ENCODE results near the gene PUS7L.
"Not testable (repeated sequence)": the region's sequence is repeated elsewhere in the genome, so short reads cannot be mapped to it uniquely, and the experiment has no call there.

The PUS7L gene

GRCh38 chr12:43758728-43759563, at the start of gene PUS7L, which contains the start of gene IRAK4:
PUS7L (minus strand) TSS chr12:43758790; CDS start chr12:43755245, 3,545 bp downstream.
IRAK4 (plus strand) TSS chr12:43758951; CDS start chr12:43768112, 9,161 bp downstream.
- peak; percentile 97 to 98 for DNase-seq

DNA sequence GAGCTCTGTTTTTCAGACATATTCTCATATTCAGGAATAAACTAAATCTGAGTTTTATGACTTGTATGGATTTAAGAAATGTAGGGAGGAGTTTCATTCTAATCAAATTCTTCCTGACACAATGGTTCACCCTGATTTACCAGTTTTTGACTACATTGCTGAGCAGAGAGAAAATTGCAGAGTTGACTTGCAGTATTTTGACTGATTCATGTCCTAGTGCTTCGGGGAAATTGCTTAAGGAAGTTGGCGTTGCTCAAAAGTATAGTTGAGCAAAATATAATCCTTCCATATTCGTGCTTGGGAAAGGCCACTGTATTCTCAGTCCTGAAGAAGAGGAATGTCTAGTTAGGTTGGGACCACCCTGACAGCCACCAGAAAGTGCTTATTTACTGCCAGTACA, 48.8 kb upstream of the PUS7L start:
- DNase-seq: no peak

DNA sequence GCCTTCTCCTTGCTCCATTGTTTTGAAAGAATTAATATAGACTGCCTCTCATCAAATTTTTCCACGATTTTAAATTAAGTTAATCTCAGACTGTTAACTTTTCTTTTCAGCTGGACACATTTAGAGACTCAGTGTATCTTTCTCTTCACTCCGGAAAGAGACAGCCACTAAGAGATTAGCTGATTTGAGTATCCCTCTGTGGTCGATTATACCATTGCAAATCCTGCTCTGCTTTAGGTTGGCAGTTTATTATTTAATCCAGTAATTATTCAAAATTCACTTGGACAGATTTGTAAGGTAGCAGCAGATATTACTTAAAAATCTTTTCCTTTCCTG, 48.1 kb upstream of the PUS7L start:
- DNase-seq: no peak

DNA sequence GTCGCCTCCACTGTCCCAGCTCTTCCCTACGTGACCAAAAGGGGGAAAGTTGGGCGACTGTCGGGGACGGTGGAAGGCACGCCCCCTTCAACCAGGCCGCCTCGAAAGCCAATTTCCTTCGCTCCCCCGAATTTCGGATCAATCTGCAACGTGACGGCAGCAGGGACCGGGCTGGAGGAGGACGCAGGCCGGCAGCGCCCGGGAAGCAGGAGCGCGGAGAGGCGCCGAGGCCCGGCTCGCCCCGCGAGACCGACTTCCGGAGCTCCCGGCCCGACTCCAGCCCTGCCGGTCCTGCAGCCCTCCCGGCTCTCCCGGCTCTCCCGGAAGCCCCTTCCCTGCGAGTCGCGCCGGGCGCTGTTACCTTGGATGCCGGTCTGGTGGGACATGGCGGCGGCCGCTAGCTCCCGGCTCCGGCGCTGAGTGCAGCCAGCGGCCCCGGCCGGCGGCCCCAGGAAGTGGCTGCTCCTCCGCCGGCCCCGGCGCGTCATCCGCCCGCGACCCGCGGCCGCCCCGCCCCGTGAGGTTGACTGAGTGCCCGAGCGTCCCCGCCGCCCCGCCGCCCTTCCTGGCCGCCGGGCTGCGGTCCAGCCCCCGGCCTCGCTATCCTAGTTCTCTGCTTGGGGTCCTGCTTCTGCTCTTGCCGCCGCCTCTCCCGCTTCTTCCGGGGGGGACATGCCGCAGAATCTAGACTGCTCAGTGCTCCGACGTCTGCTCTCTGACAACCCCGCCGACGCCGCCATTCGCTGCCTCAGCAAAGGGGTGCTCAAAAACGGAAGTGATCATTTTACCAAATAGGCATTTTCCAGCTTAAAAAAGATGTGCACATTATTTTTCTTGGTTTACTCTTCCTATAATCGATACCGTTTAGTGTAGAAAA, 47.5 kb upstream of the PUS7L start, which contains the start of gene TWF1:
TWF1 (minus strand) TSS at position 458 of the 877 bp plus-strand sequence; CDS start at position 386, 72 bp downstream.
- peak; percentile 76 to 87 for DNase-seq

- peak in 1 of 2 experiments; percentile 30 for DNase-seq
These were observed 46.7 kb upstream of the PUS7L start for GRCh38 chr12:43805149-43805859.

- no peak for DNase-seq
These were observed 39.1 kb upstream of the PUS7L start for GRCh38 chr12:43797561-43798217.

- no peak for DNase-seq
These were observed 37.2 kb upstream of the PUS7L start for GRCh38 chr12:43795716-43796280.

DNA sequence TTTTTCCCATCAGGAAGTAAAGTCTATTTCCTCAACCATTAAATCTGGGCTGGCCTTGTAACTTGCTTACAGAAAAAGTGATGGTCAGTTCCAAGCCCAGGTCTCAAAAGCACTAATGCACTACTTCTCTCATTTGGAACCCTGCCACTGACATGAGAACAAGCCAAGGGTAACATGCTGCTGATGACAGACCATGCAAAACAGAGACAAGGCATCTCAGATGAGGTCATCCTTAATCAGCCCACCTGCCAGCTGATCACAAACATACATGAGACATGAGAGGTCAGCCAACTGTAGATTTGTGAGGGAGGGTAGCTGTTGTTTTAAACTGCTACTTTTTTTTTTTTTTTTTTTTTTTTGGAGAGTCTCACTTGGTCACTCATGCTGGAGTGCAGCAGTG, 31.4 kb upstream of the PUS7L start:
- peak in 1 of 2 experiments; percentile 18 for DNase-seq

DNA sequence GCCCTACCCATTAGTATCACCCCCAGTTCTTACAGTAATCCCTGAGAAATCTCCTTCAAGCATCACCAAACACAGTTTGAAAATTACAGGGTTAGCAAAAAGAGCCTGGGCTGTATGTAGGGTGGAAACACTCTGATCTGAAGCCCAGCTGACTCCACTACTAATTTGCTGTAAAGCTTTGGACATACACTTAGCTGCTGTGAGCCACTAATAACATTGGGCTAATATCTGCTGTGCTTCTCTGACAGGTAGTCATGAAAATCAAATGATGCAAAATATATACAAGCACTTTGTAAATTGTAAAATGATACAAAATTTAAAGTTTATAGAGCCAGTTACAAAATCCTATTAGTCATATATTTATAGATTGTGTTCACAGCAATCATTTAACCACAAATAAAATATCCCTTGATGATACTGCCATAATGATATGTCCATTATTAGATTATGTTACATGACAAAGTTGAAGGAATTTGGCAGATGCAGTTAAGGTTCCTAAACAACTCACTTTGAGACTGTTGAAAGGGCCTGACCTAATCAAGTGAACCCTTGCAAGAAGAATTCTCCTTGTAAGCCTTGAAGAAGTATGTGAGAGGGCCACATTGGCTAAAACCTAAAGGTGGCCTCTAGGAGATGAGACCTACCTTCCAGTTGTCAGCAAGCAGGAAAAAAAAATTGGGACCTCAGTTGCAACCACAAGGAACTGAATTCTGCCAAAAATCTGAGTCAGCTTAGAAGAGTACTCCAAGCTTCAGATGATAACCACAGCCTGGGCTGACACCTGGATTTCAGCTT, 28.5 kb upstream of the PUS7L start:
- no peak for DNase-seq

DNA sequence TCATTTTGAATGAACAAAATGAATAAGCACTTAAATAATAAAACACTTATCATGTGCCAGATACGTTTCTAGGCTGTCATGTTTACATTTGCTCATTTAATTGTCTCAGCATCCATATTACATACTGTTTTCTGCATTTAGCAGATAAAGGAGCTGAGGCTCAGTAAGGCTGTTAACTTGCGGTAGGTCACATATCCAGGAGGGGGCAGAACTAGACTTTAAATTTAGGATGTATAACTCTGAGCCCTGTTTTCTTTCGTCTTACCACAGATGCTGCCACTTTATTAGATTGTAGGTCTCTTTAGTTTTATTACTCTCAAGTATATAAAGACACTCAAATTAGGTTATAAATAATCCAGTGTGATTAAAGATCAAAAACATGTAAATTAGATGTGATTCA, 17.9 kb upstream of the PUS7L start:
- DNase-seq: peak in 1 of 2 experiments; percentile 13

- DNase-seq: no peak
These were observed 7.7 kb upstream of the PUS7L start for GRCh38 chr12:43766291-43766690.

GRCh38 chr12:43764528-43764927, 5.9 kb upstream of the PUS7L start:
- DNase-seq: no peak

DNA sequence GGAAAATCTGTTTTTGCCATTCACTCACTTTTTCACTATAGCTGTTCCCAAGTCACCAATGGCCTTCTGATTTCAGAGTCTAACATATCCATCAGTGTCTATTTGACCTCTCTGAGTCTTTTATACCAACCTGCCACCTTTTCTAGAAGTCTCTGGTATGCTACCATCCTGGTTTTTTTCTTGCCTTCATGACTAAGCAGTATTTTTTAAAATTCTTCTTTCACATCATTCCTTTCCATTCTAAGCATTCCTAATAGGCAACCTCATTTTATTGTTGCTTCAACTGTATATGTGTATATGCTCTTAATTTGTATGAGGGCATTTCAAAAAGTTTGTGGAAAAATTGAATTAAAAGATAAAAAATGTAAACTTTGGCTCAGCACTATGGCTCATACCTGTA, 5.2 kb upstream of the PUS7L start:
- no peak for DNase-seq

- peak in 1 of 2 experiments; percentile 45 for DNase-seq
These were observed 4.0 kb upstream of the PUS7L start for GRCh38 chr12:43762596-43762995.

DNA sequence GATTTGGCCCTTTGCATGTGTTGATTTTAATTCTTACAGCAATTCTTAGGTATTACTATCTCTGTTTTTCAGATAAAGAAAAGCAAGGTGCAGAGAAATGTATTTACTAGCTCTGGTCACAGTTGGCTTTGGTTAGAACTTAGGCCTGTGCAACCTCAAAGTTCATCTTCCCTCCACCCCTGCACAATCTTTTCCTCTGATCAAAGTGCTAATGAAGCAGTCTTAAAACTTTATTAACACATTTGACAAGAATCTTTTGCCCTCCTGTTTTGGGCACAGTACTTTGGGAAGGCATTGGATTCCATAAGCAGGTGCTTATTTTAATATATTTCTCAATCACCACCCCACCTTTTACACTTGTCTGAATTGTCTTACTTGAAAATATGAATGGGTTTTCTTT, 2.9 kb upstream of the PUS7L start:
- no peak for DNase-seq

- DNase-seq: peak in 1 of 2 experiments; percentile 4
These were observed 1.8 kb upstream of the PUS7L start for GRCh38 chr12:43760396-43760795.

DNA sequence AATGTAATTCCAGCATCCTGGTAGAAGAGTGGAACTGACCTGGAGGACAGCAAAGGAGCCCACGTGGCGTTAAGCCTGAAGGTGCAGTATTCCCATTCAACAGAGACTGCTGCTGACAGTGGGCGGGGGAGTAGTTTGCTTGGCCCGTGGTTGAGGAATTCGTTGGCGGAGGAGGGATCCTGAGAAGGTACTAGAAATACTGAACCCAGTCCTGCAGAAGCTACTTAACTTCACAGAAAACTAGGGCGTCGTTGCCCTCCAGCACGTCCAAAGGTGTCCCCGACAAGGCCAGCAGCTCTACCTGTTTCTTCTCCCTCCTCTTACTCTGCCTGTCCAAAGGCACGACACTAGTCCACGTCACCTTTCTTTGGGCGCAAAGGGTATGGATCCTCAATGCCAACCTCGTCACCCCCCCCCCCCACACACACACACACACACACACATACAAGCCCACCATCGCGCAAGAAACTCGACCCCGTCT, 303 bp downstream of the PUS7L start:
- peak in 1 of 2 experiments; percentile 43 for DNase-seq

GRCh38 chr12:43754015-43754414, 4.6 kb downstream of the PUS7L start:
- no peak for DNase-seq

DNA sequence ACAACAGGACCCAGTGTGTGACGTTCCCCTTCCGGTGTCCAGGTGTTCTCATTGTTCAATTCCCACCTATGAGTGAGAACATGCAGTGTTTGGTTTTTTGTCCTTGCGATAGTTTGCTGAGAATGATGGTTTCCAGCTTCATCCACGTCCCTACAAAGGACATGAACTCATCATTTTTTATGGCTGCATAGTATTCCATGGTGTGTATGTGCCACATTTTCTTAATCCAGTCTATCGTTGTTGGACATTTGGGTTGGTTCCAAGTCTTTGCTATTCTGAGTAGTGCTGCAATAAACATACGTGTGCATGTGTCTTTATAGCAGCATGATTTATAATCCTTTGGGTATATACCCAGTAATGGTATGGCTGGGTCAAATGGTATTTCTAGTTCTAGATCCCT, 7.2 kb downstream of the PUS7L start:
- DNase-seq: not testable (repeated sequence)

- DNase-seq: no peak
These were observed 7.8 kb downstream of the PUS7L start for GRCh38 chr12:43750814-43751213.

GRCh38 chr12:43749016-43749415, 9.6 kb downstream of the PUS7L start:
- no peak for DNase-seq
